GM10847 (cell line): Measurements from ENCODE around the gene ZFHX2.

Experiments
- POLR2A ChIP-seq: IDR thresholded peaks from 2 replicates; pipeline ENCODE4 v1.6.1; 2011; ENCODE audit not compliant: insufficient read length; ENCODE audit errors: extremely low read depth

Gene ZFHX2

GRCh38 chr14:23521785-23522640 is 29.6 kb downstream of the ZFHX2 start:
- TF ChIP-seq POLR2A, result no peak

GRCh38 chr14:23520899-23521533 is 30.5 kb downstream of the ZFHX2 start:
- no peak for TF ChIP-seq POLR2A

GRCh38 chr14:23518709-23519108 is 32.9 kb downstream of the ZFHX2 start:
- no peak for TF ChIP-seq POLR2A

GRCh38 chr14:23517650-23518326 is 33.8 kb downstream of the ZFHX2 start:
- TF ChIP-seq POLR2A, result no peak

- no peak for TF ChIP-seq POLR2A
Observed at GRCh38 chr14:23514644-23514957, 37.0 kb downstream of the ZFHX2 start.

GRCh38 chr14:23513818-23514643 is 37.5 kb downstream of the ZFHX2 start:
- no peak for TF ChIP-seq POLR2A

- no peak for TF ChIP-seq POLR2A
Observed at GRCh38 chr14:23513005-23513817, 38.4 kb downstream of the ZFHX2 start.

- no peak for TF ChIP-seq POLR2A
Observed at GRCh38 chr14:23512156-23512555, 39.4 kb downstream of the ZFHX2 start.

- TF ChIP-seq POLR2A, result no peak
Observed at GRCh38 chr14:23494223-23494622, 57.3 kb downstream of the ZFHX2 start.

GRCh38 chr14:23492618-23493272 is 58.8 kb downstream of the ZFHX2 start:
- TF ChIP-seq POLR2A, result no peak

- no peak for TF ChIP-seq POLR2A
Observed at GRCh38 chr14:23487216-23487615, 64.3 kb downstream of the ZFHX2 start.

GRCh38 chr14:23486036-23486435 is 65.5 kb downstream of the ZFHX2 start:
- no peak for TF ChIP-seq POLR2A

- no peak for TF ChIP-seq POLR2A
Observed at GRCh38 chr14:23485326-23485725, 66.2 kb downstream of the ZFHX2 start.
